RWPE1 (cell line): ENCODE measurements around the gene SLC9A7.

Source experiments
- CTCF ChIA-PET: fragments of 350-600 bp; sonication (Branson Sonifier 250); formaldehyde crosslinking; extraction: SDS; loops from one replicate; lab custom pipeline; 2021; lab: Yijun Ruan, JAX
- POLR2A ChIA-PET: fragments of 400-600 bp; formaldehyde crosslinking; extraction: SDS; loops from one replicate; lab custom pipeline; 2020; ENCODE audit warnings: antibody characterized with exemption; ENCODE audit not compliant: low non-redundant PET; lab: Yijun Ruan, JAX
- DNase-seq: peaks from one replicate; pipeline ENCODE4 v3.0.0; 2012; ENCODE audit warnings: low spot score
- H3K27ac ChIP-seq: fragments of 450-650 bp; 2 replicates; pipeline ENCODE4 v1.5.1; 2017
- CTCF ChIP-seq: fragments of 450-650 bp; conservative IDR thresholded peaks from 2 replicates; pipeline ENCODE4 v1.5.1; 2017; ENCODE audit warnings: low read depth, mild to moderate bottlenecking

SLC9A7 gene

GRCh38 chrX:46561824-46562657 lies 196.9 kb downstream of the SLC9A7 start:
- CTCF ChIA-PET = no interaction called here
- no peak for DNase-seq

GRCh38 chrX:46559062-46559461 lies 199.9 kb downstream of the SLC9A7 start:
- ChIA-PET POLR2A (no interaction called here), CTCF (no interaction called here)
- no peak for TF ChIP-seq CTCF
- no peak overlapping the region for H3K27ac ChIP-seq
- no peak for DNase-seq

More at GRCh38 chrX:46561824-46562657, 196.9 kb downstream of the SLC9A7 start:
- TF ChIP-seq CTCF = no peak
- no peak overlapping the region for H3K27ac ChIP-seq
- POLR2A ChIA-PET = no interaction called here

GRCh38 chrX:46554942-46555341 lies 204.0 kb downstream of the SLC9A7 start:
- CTCF ChIA-PET = no interaction called here
- POLR2A ChIA-PET = no interaction called here
- no peak for DNase-seq
- peak; percentile 22; the same call in 1 of the 2 replicates for TF ChIP-seq CTCF
- no peak overlapping the region for H3K27ac ChIP-seq

GRCh38 chrX:46553935-46554334 lies 205.0 kb downstream of the SLC9A7 start:
- CTCF ChIA-PET = no interaction called here
- TF ChIP-seq CTCF = no peak
- no peak for DNase-seq
- H3K27ac ChIP-seq = no peak overlapping the region
- POLR2A ChIA-PET = no interaction called here

GRCh38 chrX:46551494-46552128 lies 207.3 kb downstream of the SLC9A7 start:
- CTCF ChIA-PET = no interaction called here
- peak overlapping the region; percentile 28; the same call in 1 of the 2 replicates for H3K27ac ChIP-seq
- POLR2A ChIA-PET = no interaction called here
- no peak for DNase-seq
- no peak for TF ChIP-seq CTCF

GRCh38 chrX:46549914-46550313 lies 209.0 kb downstream of the SLC9A7 start:
- no peak overlapping the region for H3K27ac ChIP-seq
- no peak for TF ChIP-seq CTCF
- CTCF ChIA-PET = no interaction called here
- no peak for DNase-seq
- POLR2A ChIA-PET = no interaction called here
